Left ventricle myocardium inferior (tissue), 1 donor: ENCODE measurements around the gene CTCF. TPM values are rescaled to one million over a fixed set of nuclear protein-coding genes. Genes with fewer than 3 reads are reported as not detected.

Experiments
- DNase-seq: peaks from one replicate; pipeline ENCODE4 v3.0.0-alpha.2; 2020
- H3K27ac ChIP-seq: fragments of 200-600 bp; replicated peaks from 2 replicates; pipeline ENCODE4 v1.8.0; 2021
- H3K27me3 ChIP-seq: fragments of 200-600 bp; 2 replicates; pipeline ENCODE4 v1.8.0; 2021; ENCODE audit warnings: low read depth
- H3K36me3 ChIP-seq: fragments of 200-600 bp; 2 replicates; pipeline ENCODE4 v1.8.0; 2021
- H3K4me1 ChIP-seq: fragments of 200-600 bp; 2 replicates; pipeline ENCODE4 v1.8.0; 2021
- H3K4me3 ChIP-seq: fragments of 200-600 bp; 2 replicates; pipeline ENCODE4 v1.8.0; 2021; ENCODE audit warnings: mild to moderate bottlenecking, moderate library complexity
- H3K9me3 ChIP-seq: fragments of 200-600 bp; replicated peaks from 2 replicates; pipeline ENCODE4 v1.8.0; 2021
- intact Hi-C: fragments of 100-400 bp; cut with micrococcal nuclease; formaldehyde crosslinking; loops from one replicate; pipeline ENCODE4 v1.11.0; 2022
- total RNA-seq: library from RNA; stranded (reverse); fragmentation: NEBNext Ultra II Directional; extraction: Animal tissue kit (Norgen Biotek cat#: 25700); gene quantifications from one replicate; pipeline ENCODE4 v1.2.1, GENCODE V29; 2021
- TF ChIP-seq, protein P1 (sequence below): fragments of 200-600 bp; IDR thresholded peaks from 2 replicates; pipeline ENCODE4 v1.8.0; 2021; ENCODE audit warnings: antibody characterized with exemption, mild to moderate bottlenecking, borderline replicate concordance
- donor health status: DM: no; HTN: yes; CAD: no; lungs with severe emphysema.

Gene CTCF
- total RNA-seq, 1 donor from 2014 or later: 26.1 TPM

DNA sequence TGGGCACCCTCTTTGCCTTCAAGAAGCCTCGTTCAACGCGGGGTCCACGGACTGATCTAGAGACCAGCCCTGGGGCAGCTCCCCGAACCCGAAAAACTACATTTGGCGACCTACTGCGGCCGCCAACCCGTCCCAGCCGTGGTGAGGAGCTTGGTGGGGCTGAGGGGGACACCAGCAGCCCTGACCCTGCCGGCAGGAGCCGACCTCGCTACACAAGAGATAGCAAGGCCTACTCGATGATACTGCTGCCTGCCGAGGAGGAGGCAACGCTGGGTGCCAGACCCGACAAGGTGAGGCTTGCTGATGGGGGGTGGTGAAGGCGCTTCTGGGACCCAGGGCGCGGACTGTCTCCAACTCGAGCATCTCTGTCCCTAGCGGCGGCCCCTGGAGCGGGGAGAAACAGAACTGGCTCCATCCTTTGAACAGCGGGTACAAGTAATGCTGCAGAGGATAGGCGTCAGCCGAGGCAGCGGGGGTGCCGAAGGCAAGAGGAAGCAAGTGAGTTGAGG, 92.1 kb downstream of the CTCF start:
- H3K27me3 ChIP-seq: peaks cover 69% of the 10 kb centered on the region
- intact Hi-C loops: no loop called here

DNA sequence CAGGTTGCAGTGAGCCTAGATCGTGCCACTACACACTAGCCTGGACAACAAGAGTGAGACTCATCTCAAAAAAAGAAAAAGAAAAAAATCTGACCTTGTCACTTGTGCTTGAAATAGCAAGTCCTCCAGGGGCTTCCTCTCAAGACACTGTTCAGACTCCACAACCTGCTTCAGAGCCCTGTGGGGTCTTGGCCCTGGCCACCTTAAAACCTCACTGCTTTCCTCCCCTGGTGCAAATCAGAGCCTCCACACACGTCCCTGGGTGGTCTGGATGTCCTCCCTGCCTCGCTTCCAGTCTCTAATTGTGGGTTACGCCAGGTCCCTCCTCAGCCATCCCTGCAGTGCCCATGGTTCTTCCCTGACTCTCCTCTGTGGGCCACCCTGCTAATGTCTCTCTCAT, 93.0 kb downstream of the CTCF start:
- Histone ChIP-seq H3K36me3 (peaks cover 6% of the 10 kb centered on the region), H3K4me3 (no peak overlapping the region), H3K4me1 (peaks cover 30% of the 10 kb centered on the region), H3K9me3 (no peaks in the 10 kb centered on the region), H3K27me3 (peaks cover 60% of the 10 kb centered on the region), H3K27ac (no peak overlapping the region)
- TF ChIP-seq, protein P1, sequence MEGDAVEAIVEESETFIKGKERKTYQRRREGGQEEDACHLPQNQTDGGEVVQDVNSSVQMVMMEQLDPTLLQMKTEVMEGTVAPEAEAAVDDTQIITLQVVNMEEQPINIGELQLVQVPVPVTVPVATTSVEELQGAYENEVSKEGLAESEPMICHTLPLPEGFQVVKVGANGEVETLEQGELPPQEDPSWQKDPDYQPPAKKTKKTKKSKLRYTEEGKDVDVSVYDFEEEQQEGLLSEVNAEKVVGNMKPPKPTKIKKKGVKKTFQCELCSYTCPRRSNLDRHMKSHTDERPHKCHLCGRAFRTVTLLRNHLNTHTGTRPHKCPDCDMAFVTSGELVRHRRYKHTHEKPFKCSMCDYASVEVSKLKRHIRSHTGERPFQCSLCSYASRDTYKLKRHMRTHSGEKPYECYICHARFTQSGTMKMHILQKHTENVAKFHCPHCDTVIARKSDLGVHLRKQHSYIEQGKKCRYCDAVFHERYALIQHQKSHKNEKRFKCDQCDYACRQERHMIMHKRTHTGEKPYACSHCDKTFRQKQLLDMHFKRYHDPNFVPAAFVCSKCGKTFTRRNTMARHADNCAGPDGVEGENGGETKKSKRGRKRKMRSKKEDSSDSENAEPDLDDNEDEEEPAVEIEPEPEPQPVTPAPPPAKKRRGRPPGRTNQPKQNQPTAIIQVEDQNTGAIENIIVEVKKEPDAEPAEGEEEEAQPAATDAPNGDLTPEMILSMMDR: no peak
- no peak for DNase-seq
- intact Hi-C loops: no loop called here

More for the DNA sequence above, 92.1 kb downstream of the CTCF start:
- TF ChIP-seq, protein P1: no peak
- Histone ChIP-seq H3K4me3 (no peak overlapping the region), H3K36me3 (peaks cover 6% of the 10 kb centered on the region), H3K4me1 (peaks cover 28% of the 10 kb centered on the region), H3K9me3 (no peaks in the 10 kb centered on the region), H3K27ac (no peak overlapping the region)
- no peak for DNase-seq

GRCh38 chr16:67656344-67657016, 94.2 kb downstream of the CTCF start:
- TF ChIP-seq, protein P1: no peak
- Histone ChIP-seq H3K27me3 (peaks cover 49% of the 10 kb centered on the region), H3K9me3 (no peaks in the 10 kb centered on the region), H3K4me3 (no peak overlapping the region), H3K4me1 (peaks cover 39% of the 10 kb centered on the region), H3K36me3 (peaks cover 6% of the 10 kb centered on the region), H3K27ac (no peak overlapping the region)
- no peak for DNase-seq
- intact Hi-C loops: no loop called here

- Histone ChIP-seq H3K36me3 (peaks cover 6% of the 10 kb centered on the region), H3K4me1 (peaks cover 42% of the 10 kb centered on the region), H3K9me3 (no peaks in the 10 kb centered on the region), H3K27me3 (peaks cover 42% of the 10 kb centered on the region), H3K27ac (no peak overlapping the region), H3K4me3 (no peak overlapping the region)
- DNase-seq: no peak
- intact Hi-C loops: no loop called here
- TF ChIP-seq, protein P1: no peak
Observed at GRCh38 chr16:67657017-67657608, 94.8 kb downstream of the CTCF start.

DNA sequence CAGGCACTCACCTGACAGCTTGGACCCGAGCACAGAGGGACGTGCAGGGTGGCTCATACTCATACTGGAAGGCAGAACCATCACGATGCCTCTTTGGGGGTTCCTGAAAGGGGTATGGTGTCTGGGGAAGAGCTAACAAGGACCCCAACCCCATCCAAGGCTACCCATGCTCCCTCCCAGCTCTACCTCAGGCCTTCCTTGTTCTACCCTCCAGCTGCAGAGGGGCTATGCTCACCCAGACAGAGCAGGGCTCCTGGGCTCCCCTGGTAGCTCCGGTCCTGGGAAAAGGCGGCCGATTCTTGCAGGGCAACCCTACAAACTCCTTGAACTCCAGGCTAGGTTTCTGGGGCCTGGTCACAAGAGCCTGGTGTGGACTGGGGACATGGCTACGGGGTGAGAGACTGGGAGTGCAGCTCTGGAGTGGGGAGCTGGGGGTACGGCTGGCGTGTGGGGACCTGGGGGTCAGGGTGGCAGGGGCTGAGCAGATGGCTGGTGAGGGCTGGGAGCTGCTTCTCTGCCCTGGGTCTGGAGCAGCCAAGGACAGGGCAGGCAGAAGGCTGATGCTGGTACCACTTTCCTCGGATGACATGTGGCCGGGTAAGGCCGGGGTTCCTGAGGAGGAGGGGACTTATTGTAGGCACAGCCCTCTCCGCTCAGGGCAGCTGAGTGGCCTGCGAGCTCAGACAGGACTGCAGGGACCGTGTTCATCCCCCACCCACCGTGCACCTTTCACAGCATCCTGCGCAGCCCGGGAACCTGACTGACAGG, 95.6 kb downstream of the CTCF start:
- H3K27ac ChIP-seq: no peak overlapping the region
- TF ChIP-seq, protein P1: no peak
- H3K9me3 ChIP-seq: no peaks in the 10 kb centered on the region
- peaks cover 13% of the 10 kb centered on the region for H3K36me3 ChIP-seq
- H3K4me1 ChIP-seq: peaks cover 41% of the 10 kb centered on the region
- H3K27me3 ChIP-seq: peaks cover 34% of the 10 kb centered on the region
- no peak for DNase-seq
- H3K4me3 ChIP-seq: no peak overlapping the region
- intact Hi-C loops: no loop called here
